HG03520 (cell line): ENCODE data around the gene ARRDC5.
"Not testable (repeated sequence)": the region's sequence is repeated elsewhere in the genome, so short reads cannot be mapped to it uniquely, and the experiment has no call there.

Experiments used
- ATAC-seq: cut with Tn5 transposase; IDR thresholded peaks from one replicate; pipeline ENCODE4 v1.9.1; 2021; ENCODE audit warnings: mild to moderate bottlenecking, moderate library complexity; ENCODE audit not compliant: unreplicated experiment

The ARRDC5 gene

GRCh38 chr19:4871711-4872110, 31.0 kb downstream of the ARRDC5 start:
- no peak for ATAC-seq

- ATAC-seq: no peak
Measured at GRCh38 chr19:4870025-4870700, 32.5 kb downstream of the ARRDC5 start.

GRCh38 chr19:4868286-4868834, 34.3 kb downstream of the ARRDC5 start:
- ATAC-seq: no peak

- ATAC-seq: peak; percentile 55
Measured at GRCh38 chr19:4867534-4868285, 35.0 kb downstream of the ARRDC5 start, which contains the start of gene PLIN3. Gene PLIN3, minus strand, starts transcription at chr19:4867667. Its CDS starts 6,273 bp downstream, at chr19:4861394.

- ATAC-seq: no peak
Measured at GRCh38 chr19:4866595-4867424, 35.9 kb downstream of the ARRDC5 start.

- no peak for ATAC-seq
Measured at GRCh38 chr19:4861147-4861546, 41.5 kb downstream of the ARRDC5 start.

- ATAC-seq: no peak
Measured at GRCh38 chr19:4859697-4860096, 43.0 kb downstream of the ARRDC5 start.

- not testable (repeated sequence) for ATAC-seq
Measured at GRCh38 chr19:4856468-4856867, 46.2 kb downstream of the ARRDC5 start.

GRCh38 chr19:4853506-4853905, 49.2 kb downstream of the ARRDC5 start:
- not testable (repeated sequence) for ATAC-seq

GRCh38 chr19:4852484-4852883, 50.2 kb downstream of the ARRDC5 start:
- ATAC-seq: no peak

GRCh38 chr19:4851551-4852290, 51.0 kb downstream of the ARRDC5 start:
- no peak for ATAC-seq

GRCh38 chr19:4849019-4849418, 53.7 kb downstream of the ARRDC5 start:
- ATAC-seq: no peak

- no peak for ATAC-seq
Measured at GRCh38 chr19:4847190-4847973, 55.3 kb downstream of the ARRDC5 start.

- not testable (repeated sequence) for ATAC-seq
Measured at GRCh38 chr19:4845975-4846374, 56.7 kb downstream of the ARRDC5 start.

- no peak for ATAC-seq
Measured at GRCh38 chr19:4844348-4845179, 58.1 kb downstream of the ARRDC5 start.

GRCh38 chr19:4843647-4843965, 59.1 kb downstream of the ARRDC5 start:
- ATAC-seq: no peak
